Measurements from ENCODE around the gene TMEM203. TPM values are rescaled to one million over a fixed set of nuclear protein-coding genes. Genes with fewer than 3 reads are reported as not detected.

Gene TMEM203
- total RNA-seq, 1 donor from 2014 or later = 34.1 TPM

DNA sequence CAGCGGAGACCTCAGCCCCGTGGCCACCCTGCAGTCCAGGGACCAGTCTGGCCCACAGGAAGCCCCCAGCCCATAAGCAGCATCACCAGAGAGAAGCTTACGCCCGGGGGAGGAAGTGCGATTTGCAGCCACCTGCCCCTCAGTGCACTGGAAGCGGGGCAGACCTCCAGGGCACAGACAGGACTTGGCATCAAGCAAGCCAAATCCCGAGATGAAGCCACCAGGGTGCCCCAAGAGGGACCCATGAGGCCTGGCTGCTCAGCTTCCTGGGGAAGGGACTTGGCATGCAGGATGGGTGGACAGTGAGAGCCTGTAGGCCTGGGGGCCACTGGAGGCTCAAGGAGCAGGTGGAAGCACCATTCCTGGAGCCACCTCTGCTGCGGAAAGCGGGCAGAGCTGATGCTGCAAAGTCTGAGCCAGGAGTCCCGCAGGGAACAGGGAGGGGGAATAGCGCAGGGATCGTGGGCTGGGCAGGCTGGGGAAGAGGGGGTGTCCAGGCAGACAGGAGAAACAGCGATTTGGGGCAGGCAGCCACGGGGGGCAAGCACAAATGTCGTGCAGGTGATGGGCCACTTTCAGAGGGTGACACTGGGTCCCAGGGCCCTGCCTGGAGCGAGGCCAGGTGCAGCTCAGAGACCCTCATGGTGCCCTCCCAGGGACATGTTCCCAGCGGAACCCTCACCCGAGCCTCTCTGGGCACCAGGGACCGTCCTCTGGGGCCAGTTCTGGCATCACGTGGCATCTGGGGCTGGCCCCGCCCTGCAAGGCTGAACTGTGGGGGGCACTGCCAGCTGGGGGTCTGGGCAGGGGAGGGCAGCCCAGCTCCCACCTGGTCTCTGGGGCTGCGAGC lies 38.8 kb downstream of the TMEM203 start:
- peaks cover 12% of the 10 kb centered on the region for H3K4me1 Mint-ChIP-seq
- no peak for TF ChIP-seq CTCF (IDR thresholded peaks at IDR 0.05)
- no peak for ATAC-seq (ENCODE audit: low read depth)
- H3K27me3 Mint-ChIP-seq = peaks cover 23% of the 10 kb centered on the region
- H3K9me3 Mint-ChIP-seq = no peaks in the 10 kb centered on the region
- intact Hi-C loops (cut with micrococcal nuclease) = loop anchor here (5.0 to 10.0 kb wide), 2 partner anchors 39 to 322 kb away; partner anchors contain the start of genes AJM1 and PHPT1
- no peak for DNase-seq
- no peak overlapping the region for H3K27ac Mint-ChIP-seq
- no peak overlapping the region for H3K4me3 Mint-ChIP-seq
- no peaks in the 10 kb centered on the region for H3K36me3 Mint-ChIP-seq (ENCODE audit: low read depth)
- CTCF ChIA-PET = no interaction called here
- POLR2A ChIA-PET = interaction anchor here (0.6 to 1.4 kb wide), 3 partner anchors 17 to 100 kb away, joined by 3 to 5 read pairs (median 3); partner anchors contain the start of genes ANAPC2 and SSNA1

GRCh38 chr9:137165250-137165836 lies 40.1 kb downstream of the TMEM203 start:
- no peak for TF ChIP-seq CTCF (IDR thresholded peaks at IDR 0.05)
- ATAC-seq (ENCODE audit: low read depth) (no peak), DNase-seq (no peak)
- ChIA-PET POLR2A (no interaction called here), CTCF (no interaction called here)
- H3K4me3 Mint-ChIP-seq = no peak overlapping the region
- no peak overlapping the region for H3K27ac Mint-ChIP-seq
- H3K4me1 Mint-ChIP-seq = peaks cover 12% of the 10 kb centered on the region
- intact Hi-C loops (cut with micrococcal nuclease) = loop anchor here (5.0 to 10.0 kb wide), 2 partner anchors 38 to 321 kb away; partner anchors contain the start of genes AJM1 and PHPT1
- H3K36me3 Mint-ChIP-seq (ENCODE audit: low read depth) = no peaks in the 10 kb centered on the region
- H3K9me3 Mint-ChIP-seq = no peaks in the 10 kb centered on the region
- H3K27me3 Mint-ChIP-seq = peaks cover 19% of the 10 kb centered on the region

DNA sequence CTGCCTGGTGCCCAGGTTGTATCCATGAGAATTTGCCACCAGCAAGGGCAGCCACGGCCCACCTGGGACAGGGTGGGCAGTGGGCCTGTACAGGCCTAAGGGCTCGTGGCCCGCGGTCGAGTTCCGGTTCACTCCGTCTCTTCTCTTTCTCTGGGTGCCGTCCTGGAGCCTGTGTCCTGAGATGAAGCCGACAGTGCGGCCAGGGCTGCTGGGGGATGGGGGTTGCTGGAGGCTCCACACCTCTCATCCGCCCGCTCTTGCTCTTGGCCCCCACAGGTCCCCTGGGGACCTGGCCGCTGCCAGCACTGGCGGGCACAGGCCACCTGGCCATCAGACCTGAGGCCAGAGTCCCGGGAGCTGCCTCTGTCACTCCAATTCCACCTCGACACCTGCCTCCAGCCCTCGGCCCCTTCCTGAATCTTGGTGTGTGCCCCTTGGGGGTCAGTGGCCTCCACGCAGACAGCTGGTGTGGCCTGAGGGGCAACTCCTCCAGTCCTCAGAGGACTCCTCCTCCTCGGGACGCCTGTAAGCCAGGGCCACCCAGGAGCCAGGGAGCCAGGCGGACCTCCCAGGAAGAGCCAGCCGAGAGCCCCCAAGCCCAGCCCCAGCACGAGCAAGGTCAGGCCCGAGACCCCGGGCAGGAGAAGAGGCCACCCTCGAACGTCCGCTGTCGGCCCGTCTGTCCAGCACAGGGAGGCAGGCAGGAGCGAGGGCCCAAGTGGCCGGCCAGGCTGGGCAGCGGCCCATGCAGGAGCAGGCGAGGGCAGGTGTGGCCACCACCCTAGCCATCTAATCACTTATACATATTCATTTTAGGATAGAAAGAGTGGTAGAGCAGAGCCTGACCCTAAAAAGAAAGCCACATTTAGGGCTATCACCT lies 40.8 kb downstream of the TMEM203 start:
- no peaks in the 10 kb centered on the region for H3K36me3 Mint-ChIP-seq (ENCODE audit: low read depth)
- peaks cover 21% of the 10 kb centered on the region for H3K27me3 Mint-ChIP-seq
- no peak overlapping the region for H3K4me3 Mint-ChIP-seq
- H3K27ac Mint-ChIP-seq = no peak overlapping the region
- ChIA-PET POLR2A (interaction anchor here (1.6 kb wide), 1 partner anchor 35 kb away, joined by 5 read pairs; no protein-coding TSS in a partner anchor), CTCF (no interaction called here)
- ATAC-seq (ENCODE audit: low read depth) = no peak
- peaks cover 12% of the 10 kb centered on the region for H3K4me1 Mint-ChIP-seq
- TF ChIP-seq CTCF (IDR thresholded peaks at IDR 0.05) = no peak
- no peak for DNase-seq
- no peaks in the 10 kb centered on the region for H3K9me3 Mint-ChIP-seq
- intact Hi-C loops (cut with micrococcal nuclease) = loop anchor here (5.0 to 10.0 kb wide), 2 partner anchors 37 to 320 kb away; partner anchors contain the start of genes AJM1 and PHPT1

- intact Hi-C loops (cut with micrococcal nuclease) = loop anchor here (10.0 kb wide), 1 partner anchor 319 kb away; the partner anchor contains the start of genes AJM1 and PHPT1
- ChIA-PET CTCF (no interaction called here), POLR2A (interaction anchor here (1.6 kb wide), 1 partner anchor 34 kb away, joined by 5 read pairs; no protein-coding TSS in a partner anchor)
- no peak for TF ChIP-seq CTCF (IDR thresholded peaks at IDR 0.05)
- ATAC-seq (ENCODE audit: low read depth) (no peak), DNase-seq (no peak)
- no peak overlapping the region for H3K4me3 Mint-ChIP-seq
- H3K36me3 Mint-ChIP-seq (ENCODE audit: low read depth) = no peaks in the 10 kb centered on the region
- peaks cover 17% of the 10 kb centered on the region for H3K4me1 Mint-ChIP-seq
- H3K27me3 Mint-ChIP-seq = peaks cover 28% of the 10 kb centered on the region
- H3K9me3 Mint-ChIP-seq = no peaks in the 10 kb centered on the region
- H3K27ac Mint-ChIP-seq = no peak overlapping the region
Measured at GRCh38 chr9:137163805-137164204, 41.6 kb downstream of the TMEM203 start.
